ENCODE measurements around the gene ADGRG1. TPM values are rescaled to one million over a fixed set of nuclear protein-coding genes. Genes with fewer than 3 reads are reported as not detected.

The ADGRG1 gene
- total RNA-seq, 1 experiment from 2014 or later = 2.0 TPM

- Mint-ChIP-seq H3K27ac (no peak overlapping the region), H3K9me3 (no peaks in the 10 kb centered on the region), H3K27me3 (ENCODE audit: low read depth) (peaks cover 7% of the 10 kb centered on the region; the same call in 1 of the 2 replicates), H3K4me3 (no peak overlapping the region), H3K4me1 (no peaks in the 10 kb centered on the region), H3K36me3 (no peaks in the 10 kb centered on the region)
- TF ChIP-seq ARID4B (CRISPR knock-in tag; IDR thresholded peaks at IDR 0.05; ENCODE audit: borderline replicate concordance) (no peak), ERG (CRISPR knock-in tag; IDR thresholded peaks at IDR 0.05) (no peak), E2F4 (CRISPR knock-in tag; IDR thresholded peaks at IDR 0.05; ENCODE audit: borderline replicate concordance, low read depth) (no peak), TP53 (CRISPR knock-in tag; IDR thresholded peaks at IDR 0.05) (no peak), HMGA2 (CRISPR knock-in tag; IDR thresholded peaks at IDR 0.05) (no peak), JUN (CRISPR knock-in tag; IDR thresholded peaks at IDR 0.05) (no peak), ZNF425 (CRISPR knock-in tag; conservative IDR thresholded peaks at IDR 0.05) (no peak), ELF4 (CRISPR knock-in tag; IDR thresholded peaks at IDR 0.05; ENCODE audit: low read depth) (no peak), GABPB1 (CRISPR knock-in tag; IDR thresholded peaks at IDR 0.05) (no peak), ZBTB21 (CRISPR knock-in tag; IDR thresholded peaks at IDR 0.05; ENCODE audit: borderline replicate concordance) (no peak)
- ChIA-PET POLR2A (no interaction called here), CTCF (interaction anchor here (0.9 to 4.3 kb wide), 7 partner anchors 10 to 119 kb away, joined by 4 to 27 read pairs (median 9); partner anchors contain the start of gene ADGRG1)
- no peak for DNase-seq (ENCODE audit: low spot score)
- ATAC-seq = no peak
Measured at GRCh38 chr16:57637965-57638364, 9.5 kb downstream of the ADGRG1 start.

GRCh38 chr16:57638381-57638780 is 10.0 kb downstream of the ADGRG1 start:
- H3K27me3 Mint-ChIP-seq (ENCODE audit: low read depth) = peaks cover 7% of the 10 kb centered on the region; the same call in 1 of the 2 replicates
- no peak overlapping the region for H3K4me3 Mint-ChIP-seq
- DNase-seq (ENCODE audit: low spot score) = no peak
- no peak for ATAC-seq
- no peaks in the 10 kb centered on the region for H3K9me3 Mint-ChIP-seq
- CTCF ChIA-PET = interaction anchor here (0.9 to 4.3 kb wide), 9 partner anchors 8 to 118 kb away, joined by 3 to 27 read pairs (median 9); partner anchors contain the start of gene ADGRG1
- no peaks in the 10 kb centered on the region for H3K36me3 Mint-ChIP-seq
- H3K27ac Mint-ChIP-seq = no peak overlapping the region
- POLR2A ChIA-PET = no interaction called here
- no peaks in the 10 kb centered on the region for H3K4me1 Mint-ChIP-seq
- TF ChIP-seq TCF7 (CRISPR knock-in tag; IDR thresholded peaks at IDR 0.05; ENCODE audit: low read depth) = no peak
- no peak for TF ChIP-seq ZMAT4 (CRISPR knock-in tag; IDR thresholded peaks at IDR 0.05)
- TF ChIP-seq GTF2I (CRISPR knock-in tag; conservative IDR thresholded peaks at IDR 0.05) = no peak
- no peak for TF ChIP-seq PRDM15 (CRISPR knock-in tag; IDR thresholded peaks at IDR 0.05)
- TF ChIP-seq ATF1 (CRISPR knock-in tag; IDR thresholded peaks at IDR 0.05) = no peak
- no peak for TF ChIP-seq CTCF (IDR thresholded peaks at IDR 0.05)
- no peak for TF ChIP-seq NFYB (CRISPR knock-in tag; conservative IDR thresholded peaks at IDR 0.05; ENCODE audit: low read depth)
- no peak for TF ChIP-seq NFE2L1 (CRISPR knock-in tag; IDR thresholded peaks at IDR 0.05)
- no peak for TF ChIP-seq PRRX2 (CRISPR knock-in tag; IDR thresholded peaks at IDR 0.05)
- no peak for TF ChIP-seq SOX15 (CRISPR knock-in tag; IDR thresholded peaks at IDR 0.05)
